HG03025 (cell line): ENCODE data around the gene PTPN18.

ENCODE experiments used
- ATAC-seq: cut with Tn5 transposase; IDR thresholded peaks from one replicate; pipeline ENCODE4 v1.9.1; 2021; ENCODE audit warnings: mild to moderate bottlenecking, moderate library complexity; ENCODE audit not compliant: unreplicated experiment, low FRiP score

PTPN18 gene

DNA sequence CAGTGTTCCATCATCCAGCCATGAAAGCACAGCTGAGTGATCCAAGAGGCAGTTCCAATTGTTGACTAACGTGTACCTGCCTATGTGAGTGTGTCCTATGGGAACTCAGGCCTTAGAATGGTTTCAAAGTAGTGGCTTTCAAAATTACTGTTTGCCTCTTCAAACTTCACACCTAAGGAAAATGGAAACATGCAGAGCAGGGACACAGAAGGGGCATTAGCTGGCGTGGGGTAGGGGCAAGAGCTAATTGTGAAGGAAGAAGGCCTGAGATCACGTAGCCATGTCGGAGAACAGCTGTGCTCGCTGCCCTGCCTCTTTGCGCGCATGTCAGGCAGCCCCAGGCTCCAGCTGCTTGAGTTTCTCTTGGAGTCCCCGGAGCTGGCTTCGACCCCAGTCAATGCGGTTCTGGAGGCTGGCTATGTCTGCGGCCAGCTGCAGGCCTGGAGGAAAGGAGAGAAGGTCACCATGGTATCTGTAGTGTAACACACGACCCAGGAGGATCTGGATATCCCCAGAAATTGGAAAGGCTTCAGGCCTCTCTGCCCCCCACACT, 17.0 kb upstream of the PTPN18 start:
- ATAC-seq, result no peak

DNA sequence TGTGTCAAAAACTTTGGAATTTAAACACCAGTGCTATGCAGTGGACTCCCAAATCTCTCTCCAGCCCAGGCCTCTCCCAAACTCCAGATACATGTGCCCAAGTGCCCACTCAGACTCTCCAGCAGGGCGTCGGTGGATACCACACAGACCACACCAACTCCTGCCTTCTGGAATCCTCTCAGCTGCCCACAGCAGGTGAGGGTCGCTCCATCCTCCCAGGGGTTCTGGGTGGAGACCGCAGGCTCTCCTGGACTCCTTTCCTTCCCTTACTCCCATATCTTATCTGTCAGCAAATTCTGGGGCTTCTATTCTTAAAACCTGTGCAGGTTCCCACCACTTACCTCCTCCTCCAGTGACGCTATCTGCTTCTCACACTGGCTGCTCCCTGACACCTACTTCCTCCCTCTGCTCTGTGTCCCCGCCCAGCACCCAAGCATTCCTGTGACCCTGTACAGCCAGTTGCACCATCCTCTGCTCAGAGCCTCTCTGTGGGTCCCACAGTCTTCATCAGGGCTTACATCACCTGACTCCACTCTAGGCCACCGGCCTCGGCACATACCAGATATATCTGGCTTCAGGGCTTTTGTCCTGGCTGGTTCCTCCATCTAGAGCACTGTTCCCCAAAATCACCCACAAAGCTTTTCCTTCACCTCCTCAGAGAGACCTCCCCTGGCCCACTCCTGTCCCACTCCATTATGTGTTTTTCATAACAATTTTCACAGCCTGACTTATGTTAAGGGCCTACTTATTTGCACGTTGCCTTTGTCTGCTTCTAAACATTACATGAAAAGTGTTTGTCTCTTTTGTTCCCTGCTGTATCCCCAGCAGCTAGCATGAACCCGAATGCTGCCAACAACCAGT, 15.7 kb upstream of the PTPN18 start:
- ATAC-seq, result no peak

DNA sequence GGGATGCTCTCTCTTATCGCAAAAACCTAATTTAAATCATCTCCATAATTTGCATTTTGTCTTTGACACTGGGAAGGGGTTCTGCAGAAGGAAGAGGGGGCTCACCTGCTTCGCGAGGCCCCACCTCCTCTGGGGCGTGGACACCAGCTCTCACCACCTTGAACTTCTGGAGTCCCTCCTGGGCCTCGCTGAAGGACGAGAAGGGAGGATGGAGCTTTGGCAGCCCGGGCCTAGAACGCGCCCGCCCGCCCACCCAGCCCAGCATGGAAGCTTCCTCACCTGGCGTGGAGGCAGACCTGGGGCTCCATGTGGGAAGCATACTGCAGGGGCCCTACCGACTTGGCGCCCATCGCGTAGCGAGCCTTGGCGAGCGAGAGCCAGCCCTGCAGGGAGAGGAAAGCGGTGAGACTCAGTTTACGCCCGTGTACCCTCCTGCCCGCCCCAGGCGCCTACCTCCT, 14.3 kb upstream of the PTPN18 start:
- no peak for ATAC-seq

DNA sequence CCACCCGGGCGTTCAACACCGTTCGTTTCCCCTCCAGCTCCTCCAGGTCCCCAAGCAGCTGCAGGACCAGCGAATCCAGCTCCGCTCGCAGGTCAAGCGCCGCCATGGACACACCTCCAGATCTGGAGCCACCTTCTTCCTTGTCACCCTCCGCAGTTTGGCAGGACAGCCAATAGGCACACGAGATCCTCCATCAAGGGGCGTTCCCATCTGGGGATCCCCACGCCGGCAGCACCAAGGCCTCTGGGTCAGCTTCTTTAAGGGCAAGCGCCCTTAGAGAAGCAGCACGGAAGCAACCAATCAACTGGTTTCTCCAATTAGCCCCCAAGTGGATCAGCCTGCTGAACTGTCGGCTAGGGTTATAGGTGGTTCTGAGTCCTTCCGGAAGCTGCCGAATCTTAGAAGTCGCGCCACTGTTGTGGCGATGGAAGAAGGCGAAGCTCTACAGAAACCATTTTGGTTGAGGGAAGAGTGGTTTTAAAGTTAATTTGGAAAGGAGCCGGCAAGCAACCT, 13.8 kb upstream of the PTPN18 start:
- peak; percentile 75 for ATAC-seq

DNA sequence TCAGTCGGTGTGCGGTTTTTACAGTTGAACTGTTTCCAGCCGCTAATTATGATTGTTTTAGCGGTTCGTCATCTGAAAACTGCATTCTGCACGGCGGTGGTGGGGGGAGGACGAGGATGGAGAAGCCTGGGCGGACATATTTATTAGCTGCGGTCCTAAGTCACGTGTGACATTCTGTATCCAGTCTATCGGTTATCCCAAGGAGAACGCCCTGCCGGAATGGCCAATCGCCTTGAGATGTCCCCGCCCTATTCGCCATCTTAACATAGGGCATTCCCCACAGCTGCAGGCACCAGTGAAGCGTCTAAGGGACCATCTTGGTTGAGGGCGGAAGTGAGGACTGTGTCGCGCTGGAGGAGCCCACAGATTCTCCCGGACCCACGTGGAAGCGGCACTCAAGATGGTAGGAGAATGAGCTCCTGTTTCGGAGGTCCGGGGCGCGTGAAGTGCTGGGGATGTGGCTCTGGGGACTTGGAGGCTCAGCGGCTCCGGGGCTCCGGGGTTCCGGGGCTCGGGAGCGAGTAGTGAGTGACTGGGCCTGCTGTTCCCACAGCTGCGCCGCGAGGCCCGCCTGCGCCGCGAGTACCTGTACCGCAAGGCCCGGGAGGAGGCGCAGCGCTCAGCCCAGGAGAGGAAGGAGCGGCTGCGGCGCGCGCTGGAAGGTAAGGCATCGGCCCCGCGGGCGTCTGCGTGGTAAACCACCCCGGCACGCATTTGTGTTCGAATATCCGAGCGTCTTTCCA, 13.2 kb upstream of the PTPN18 start, which contains the start of gene IMP4:
IMP4 (plus strand) TSS at position 365 of the 743 bp plus-strand sequence; CDS start at position 401, 36 bp downstream.
- ATAC-seq, result peak; percentile 92

DNA sequence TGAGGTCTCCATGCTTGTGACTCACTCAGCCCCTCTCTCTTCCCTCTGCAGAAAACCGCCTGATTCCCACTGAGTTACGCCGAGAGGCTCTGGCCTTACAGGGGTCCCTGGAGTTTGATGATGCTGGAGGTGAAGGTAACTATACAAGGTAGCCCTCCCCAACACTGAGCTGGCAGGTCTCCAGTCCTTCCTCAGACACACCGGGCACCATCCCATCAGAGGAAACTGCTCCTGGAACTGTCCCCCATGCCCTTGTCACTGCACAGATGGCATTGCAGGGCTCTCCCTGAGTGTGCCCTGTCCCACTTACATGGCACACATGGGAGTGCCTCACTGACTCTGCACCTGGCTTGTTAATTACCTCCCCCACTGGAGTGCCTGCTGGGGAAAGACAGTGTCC, 11.3 kb upstream of the PTPN18 start:
- no peak for ATAC-seq

DNA sequence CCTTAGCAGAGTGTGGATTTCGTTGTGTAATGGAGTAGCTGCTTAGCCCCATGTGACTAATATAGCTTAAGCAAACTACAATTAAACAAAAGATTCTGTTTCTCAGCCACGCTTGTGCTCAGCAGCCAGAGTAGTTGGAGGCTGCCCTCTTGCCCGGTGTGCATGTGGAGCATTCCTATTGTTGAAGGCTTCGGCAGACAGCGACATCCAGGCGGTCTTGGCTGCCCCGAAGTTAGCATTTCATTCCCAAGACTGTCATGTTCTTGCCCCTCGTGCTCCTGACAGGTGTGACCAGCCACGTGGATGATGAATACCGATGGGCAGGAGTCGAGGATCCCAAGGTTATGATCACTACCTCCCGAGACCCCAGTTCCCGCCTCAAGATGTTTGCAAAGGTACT, 10.8 kb upstream of the PTPN18 start:
- ATAC-seq, result no peak

DNA sequence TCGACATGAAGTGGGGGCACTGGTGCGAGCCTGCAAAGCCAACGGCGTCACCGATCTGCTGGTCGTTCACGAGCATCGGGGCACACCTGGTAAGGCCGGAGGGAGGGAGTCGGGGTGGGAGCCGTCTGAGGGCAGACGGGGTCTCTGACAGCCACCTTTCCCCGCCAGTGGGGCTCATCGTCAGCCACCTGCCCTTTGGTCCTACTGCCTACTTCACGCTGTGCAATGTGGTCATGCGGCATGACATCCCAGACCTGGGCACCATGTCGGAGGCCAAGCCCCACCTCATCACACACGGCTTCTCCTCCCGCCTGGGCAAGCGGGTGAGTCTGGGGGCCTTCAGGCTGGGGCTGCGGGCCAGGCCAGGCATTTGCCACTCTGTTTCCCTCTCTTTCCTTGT, 10.2 kb upstream of the PTPN18 start:
- ATAC-seq, result no peak

DNA sequence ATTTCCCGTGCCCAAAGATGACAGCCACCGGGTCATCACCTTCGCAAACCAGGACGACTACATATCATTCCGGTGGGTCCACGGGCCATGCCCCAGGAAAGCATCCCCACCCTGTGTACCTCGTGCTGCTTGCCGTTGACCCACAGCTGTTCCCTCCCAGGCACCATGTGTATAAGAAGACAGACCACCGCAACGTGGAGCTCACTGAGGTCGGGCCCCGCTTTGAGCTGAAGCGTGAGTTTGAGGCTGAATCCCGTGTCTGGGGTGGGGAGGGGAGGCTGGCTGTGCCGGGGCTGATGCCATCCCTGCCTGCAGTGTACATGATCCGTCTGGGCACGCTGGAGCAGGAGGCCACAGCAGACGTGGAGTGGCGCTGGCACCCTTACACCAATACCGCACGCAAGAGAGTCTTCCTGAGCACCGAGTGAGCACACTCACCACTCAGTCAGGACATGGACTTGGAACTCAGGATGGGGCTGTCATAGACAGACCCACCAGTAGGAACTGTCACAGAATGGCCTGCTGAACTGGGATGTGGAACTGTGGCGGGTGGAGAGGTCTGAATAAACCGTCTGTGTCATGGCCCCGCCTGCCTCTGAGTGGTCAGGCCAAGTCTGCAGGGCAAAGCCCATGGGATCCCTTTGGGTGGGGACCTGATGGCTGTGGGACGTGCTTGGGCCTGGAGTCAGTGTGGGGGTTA, 9.7 kb upstream of the PTPN18 start:
- no peak for ATAC-seq

DNA sequence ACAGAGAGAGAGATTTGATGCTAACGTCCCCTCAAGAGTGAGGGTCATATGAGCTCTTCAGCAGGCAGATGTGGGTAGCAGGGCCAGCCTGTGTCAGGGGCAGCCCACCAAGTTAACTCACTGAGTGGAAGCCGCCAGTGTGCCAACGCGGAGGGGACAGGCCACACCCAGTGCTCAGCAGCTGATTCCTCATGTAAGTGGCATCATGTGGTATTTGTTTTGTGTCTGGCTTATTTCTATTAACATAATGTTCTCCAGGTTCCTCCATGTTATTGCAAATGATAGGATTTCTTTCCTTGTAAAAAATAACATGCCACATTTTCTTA, 9.2 kb upstream of the PTPN18 start:
- ATAC-seq, result no peak

DNA sequence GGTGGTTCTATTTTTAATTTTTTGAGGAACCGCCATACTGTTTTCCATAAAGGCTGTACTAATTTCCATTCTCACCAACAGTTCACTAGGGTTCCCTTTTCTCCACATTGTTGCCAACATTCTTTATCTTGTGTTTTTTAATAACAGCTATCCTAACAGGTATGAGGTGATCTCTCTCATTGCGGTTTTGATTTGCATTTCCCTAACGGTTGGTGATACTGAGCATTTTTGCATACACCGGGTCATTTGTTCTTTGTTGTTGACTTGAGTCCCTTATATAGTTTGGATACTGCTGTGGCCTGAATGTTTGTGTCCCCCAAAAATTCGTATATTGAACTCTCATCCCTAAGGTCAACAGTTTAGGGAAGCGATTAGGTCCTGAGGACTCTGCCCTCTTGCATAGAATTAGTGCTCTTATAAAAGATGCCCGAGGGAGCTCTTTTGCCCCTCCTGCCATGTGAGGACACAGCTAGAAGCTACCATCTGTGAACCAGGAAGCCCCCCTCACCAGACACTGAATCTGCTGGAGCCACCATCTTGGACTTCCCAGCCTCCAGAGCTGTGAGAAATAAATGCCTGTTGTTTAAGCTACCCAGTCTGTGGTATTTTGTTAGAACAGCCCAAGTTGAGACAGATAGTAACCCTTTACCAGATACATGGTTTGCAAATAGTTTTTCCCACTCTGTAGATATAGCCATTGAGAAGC, 8.5 kb upstream of the PTPN18 start:
- no peak for ATAC-seq

DNA sequence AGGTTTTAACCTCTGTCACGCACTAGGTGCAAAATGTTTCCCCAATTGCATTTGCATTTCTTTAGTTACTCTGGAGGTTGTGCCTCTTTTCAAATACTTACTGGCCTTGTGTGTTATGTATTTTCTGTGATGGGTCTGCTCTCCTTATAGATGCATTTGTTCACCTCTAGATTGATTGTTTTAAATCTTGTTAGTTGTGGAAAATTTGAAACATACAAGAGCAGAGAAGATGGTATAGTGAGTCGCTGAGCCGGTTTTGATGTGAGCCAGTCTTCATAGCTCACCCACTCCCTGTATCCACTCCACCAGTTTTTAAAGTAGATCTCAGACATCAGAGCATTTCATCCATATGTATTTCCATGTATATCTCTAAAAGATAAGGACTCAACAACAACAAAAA, 6.7 kb upstream of the PTPN18 start:
- ATAC-seq, result no peak

DNA sequence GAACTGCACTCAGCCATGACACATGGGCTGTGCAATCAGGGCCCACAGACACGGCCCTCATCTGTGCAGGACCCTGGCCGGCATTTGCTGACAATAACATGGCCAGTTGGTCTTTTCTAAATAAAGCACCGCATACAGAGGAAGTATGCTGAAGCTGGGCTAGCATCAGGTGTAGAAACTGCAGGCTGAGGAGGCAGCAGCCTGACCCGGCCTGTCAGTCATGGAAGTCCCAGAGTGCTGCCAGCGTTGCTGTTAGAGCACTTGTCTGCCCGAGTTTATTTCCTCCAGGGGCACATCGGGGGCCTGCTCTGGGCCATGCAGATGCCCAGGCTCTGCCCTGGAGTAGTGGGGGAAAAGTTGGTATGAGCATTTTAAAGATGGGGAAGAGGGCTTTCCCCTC, 4.1 kb upstream of the PTPN18 start:
- ATAC-seq, result no peak

DNA sequence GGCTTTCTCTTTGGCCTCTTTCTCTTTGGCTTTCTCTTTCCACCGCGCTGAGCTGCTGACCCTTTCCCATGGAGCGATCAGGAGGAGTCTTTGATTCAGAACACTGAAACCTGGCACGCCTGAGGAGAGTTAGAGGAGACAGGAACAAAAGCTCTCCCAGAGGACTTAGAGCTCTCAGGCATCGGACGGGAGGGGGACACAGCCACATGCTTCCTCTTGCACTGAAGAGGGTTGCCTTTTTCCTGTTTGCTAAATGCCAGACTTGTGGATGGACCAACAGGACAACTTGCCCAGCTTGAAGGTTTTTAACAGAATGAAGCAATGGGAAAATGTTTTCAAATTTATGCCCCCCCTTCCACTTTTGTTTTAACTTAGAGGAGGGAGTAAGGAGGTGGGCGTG, 3.6 kb upstream of the PTPN18 start:
- ATAC-seq, result no peak

DNA sequence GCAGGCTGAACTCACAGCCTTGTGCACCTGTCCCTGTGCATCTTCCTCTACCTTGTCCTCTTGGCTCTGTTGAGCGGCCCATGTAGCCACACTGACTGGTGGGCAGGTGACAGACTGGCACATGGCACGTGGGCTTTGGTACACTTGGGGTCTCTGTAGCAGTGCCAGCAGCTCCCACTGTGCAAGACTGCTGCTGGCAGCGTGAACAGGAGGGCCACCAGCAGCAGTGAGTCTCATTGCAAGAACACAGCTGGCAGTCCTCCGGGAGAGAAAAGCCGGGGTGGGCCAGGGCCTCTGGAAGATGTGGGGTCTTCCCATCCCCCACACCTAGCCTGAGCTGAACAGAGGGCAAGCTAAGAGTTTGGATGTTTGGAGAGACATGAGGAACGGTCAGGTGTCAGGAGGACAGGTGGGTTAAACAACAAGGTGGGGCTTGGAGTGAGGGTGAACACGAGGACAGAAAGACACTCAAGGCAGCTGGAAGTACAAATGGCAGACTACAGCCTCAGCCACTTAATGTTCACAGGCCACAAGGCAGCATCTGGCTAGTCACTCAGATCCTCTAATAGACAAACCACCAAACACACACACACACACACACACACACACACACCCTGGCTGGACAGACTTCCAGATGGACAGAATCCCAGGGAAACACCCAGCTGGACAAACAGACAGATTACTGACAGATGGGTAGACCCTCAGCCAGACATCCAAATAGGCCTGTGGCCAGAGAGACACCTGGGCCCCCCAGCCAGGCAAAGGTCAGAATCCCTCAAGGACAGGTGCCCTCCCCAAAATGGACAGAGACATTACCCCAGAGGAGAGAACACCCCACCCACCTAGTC, 2.3 kb upstream of the PTPN18 start:
- no peak for ATAC-seq

DNA sequence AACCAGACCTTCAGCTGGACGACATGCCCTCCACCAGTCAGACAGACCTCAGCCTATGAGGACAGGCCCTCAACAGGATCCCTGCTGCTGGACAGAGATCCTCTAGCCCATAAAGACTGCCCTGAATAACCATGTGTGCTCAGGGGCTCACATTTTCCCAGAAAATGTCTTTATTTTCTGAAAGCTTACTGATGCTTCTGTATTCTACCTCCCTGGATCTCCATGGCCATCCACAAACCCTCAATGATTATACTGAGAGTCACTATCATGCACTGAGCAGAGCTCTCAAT, 1.8 kb upstream of the PTPN18 start:
- no peak for ATAC-seq

DNA sequence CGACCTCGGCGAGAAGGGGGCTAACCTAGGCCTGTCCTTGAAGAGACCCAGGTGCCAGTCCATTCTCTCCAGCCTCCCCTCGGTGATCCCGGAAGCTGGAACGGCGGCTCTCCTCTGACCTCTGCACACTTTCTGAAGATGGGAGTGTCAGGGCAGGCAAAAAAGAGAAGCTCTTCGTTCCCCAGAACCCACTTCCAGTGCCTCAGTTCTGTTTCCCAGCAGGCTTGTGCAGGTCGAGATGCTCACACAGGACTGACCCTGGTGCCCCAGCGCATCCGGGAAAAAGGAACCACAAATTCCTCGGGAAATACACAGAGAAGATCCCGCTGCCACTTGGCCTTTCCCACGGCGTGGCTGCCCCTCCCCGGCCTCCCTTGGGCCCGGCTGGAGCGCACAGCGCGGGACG, 681 bp upstream of the PTPN18 start:
- ATAC-seq, result no peak

DNA sequence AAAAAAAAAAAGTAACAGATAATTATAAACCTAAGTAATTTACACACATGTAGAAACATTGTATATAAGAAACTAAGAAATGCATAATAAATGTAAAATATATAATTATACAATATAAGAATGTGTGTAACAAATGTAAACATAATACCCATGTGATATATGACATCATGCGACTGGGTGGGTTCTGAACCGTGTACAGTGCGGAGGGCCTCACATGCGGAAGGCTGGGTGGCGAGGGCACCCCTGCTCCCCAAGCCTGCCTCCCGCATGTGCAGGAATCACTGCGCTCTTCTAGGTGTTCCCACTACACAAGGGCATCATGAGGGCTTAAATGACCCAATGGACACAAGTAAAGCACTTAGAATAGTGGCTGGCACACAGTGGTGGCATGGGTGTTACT, 2.0 kb downstream of the PTPN18 start:
- ATAC-seq, result no peak
